HEK293 (cell line): ENCODE results near the gene TPRA1.

Source experiments
- CTCF ChIA-PET: fragments of 350-600 bp; formaldehyde crosslinking; extraction: SDS; loops from one replicate; lab custom pipeline; 2021; ENCODE audit warnings: antibody characterized with exemption; lab: Yijun Ruan, JAX
- POLR2A ChIA-PET: fragments of 300-600 bp; formaldehyde crosslinking; extraction: SDS; loops from one replicate; lab custom pipeline; 2020; ENCODE audit warnings: antibody characterized with exemption, inconsistent platforms; lab: Yijun Ruan, JAX
- H3K27ac ChIP-seq: fragments of 200-500 bp; sonication (Bioruptor generic); 2 replicates; pipeline ENCODE4 v1.5.1; 2014; ENCODE audit warnings: low read depth, low read length, control low read depth, inconsistent platforms; ENCODE audit errors: extremely low read depth
- H3K36me3 ChIP-seq, 2 experiments: fragments of 200-500 bp in 1 of 2; sonication (Bioruptor generic) in 1 of 2; 1 replicate in 1 of 2; 2 replicates in 1 of 2; pipeline ENCODE4 v1.5.1; 2014 to 2017; ENCODE audit warnings: inconsistent platforms in 2 of 2, low read length in 2 of 2; ENCODE audit not compliant: control insufficient read depth in 2 of 2, insufficient read depth in 1 of 2
- H3K4me1 ChIP-seq: fragments of 200-500 bp; sonication (Bioruptor generic); 2 replicates; pipeline ENCODE4 v1.5.1; 2014; ENCODE audit warnings: mild to moderate bottlenecking, low read length, inconsistent platforms; ENCODE audit not compliant: control insufficient read depth, insufficient read depth
- H3K4me3 ChIP-seq: 2 replicates; pipeline ENCODE4 v1.5.1; 2011; ENCODE audit warnings: low read depth, mild to moderate bottlenecking, control low read depth, low read length, moderate library complexity
- H3K9me3 ChIP-seq: fragments of 200-500 bp; sonication (Bioruptor generic); 2 replicates; pipeline ENCODE4 v1.5.1; 2014; ENCODE audit warnings: low read depth, low read length, inconsistent platforms; ENCODE audit not compliant: control insufficient read depth, insufficient read depth
- KLF7 ChIP-seq: fragments of 450-650 bp; formaldehyde crosslinking; IDR thresholded peaks from 2 replicates; pipeline ENCODE4 v1.5.1; 2016; ENCODE audit warnings: missing biosample characterization, missing genetic modification characterization, borderline replicate concordance
- TCF7L2 ChIP-seq: IDR thresholded peaks from 2 replicates; pipeline ENCODE4 v1.6.1; 2011; ENCODE audit warnings: low read depth, mild to moderate bottlenecking, inconsistent platforms, low read length, moderate library complexity, borderline replicate concordance
- ZBTB17 ChIP-seq: fragments of 450-650 bp; formaldehyde crosslinking; IDR thresholded peaks from 2 replicates; pipeline ENCODE4 v1.5.1; 2016; ENCODE audit warnings: missing biosample characterization, missing genetic modification characterization
- ZNF394 ChIP-seq: fragments of 450-650 bp; formaldehyde crosslinking; IDR thresholded peaks from 2 replicates; pipeline ENCODE4 v1.5.1; 2016; ENCODE audit warnings: missing biosample characterization, missing genetic modification characterization, mild to moderate bottlenecking, moderate library complexity, borderline replicate concordance
- ZNF473 ChIP-seq: fragments of 450-650 bp; formaldehyde crosslinking; IDR thresholded peaks from 2 replicates; pipeline ENCODE4 v1.5.1; 2017; ENCODE audit warnings: missing biosample characterization, missing genetic modification characterization
- ZNF510 ChIP-seq: fragments of 450-650 bp; formaldehyde crosslinking; IDR thresholded peaks from 2 replicates; pipeline ENCODE4 v1.5.1; 2018; ENCODE audit warnings: mild to moderate bottlenecking, missing genetic modification characterization, missing biosample characterization; ENCODE audit not compliant: insufficient replicate concordance
- ZNF670 ChIP-seq: fragments of 450-650 bp; formaldehyde crosslinking; IDR thresholded peaks from 2 replicates; pipeline ENCODE4 v1.5.1; 2016; ENCODE audit warnings: missing biosample characterization, missing genetic modification characterization, low read depth
- ZNF701 ChIP-seq: fragments of 450-650 bp; formaldehyde crosslinking; IDR thresholded peaks from 2 replicates; pipeline ENCODE4 v1.5.1; 2016; ENCODE audit warnings: missing biosample characterization, missing genetic modification characterization
- ZNF792 ChIP-seq: fragments of 450-650 bp; formaldehyde crosslinking; IDR thresholded peaks from 2 replicates; pipeline ENCODE4 v1.5.1; 2016; ENCODE audit warnings: missing biosample characterization, missing genetic modification characterization
- ZNF830 ChIP-seq: fragments of 450-650 bp; IDR thresholded peaks from 2 replicates; pipeline ENCODE4 v1.5.0; 2018; ENCODE audit warnings: missing biosample characterization, missing genetic modification characterization, low read depth, mild to moderate bottlenecking, moderate library complexity
- TF ChIP-seq, protein P1 (sequence below): fragments of 450-650 bp; IDR thresholded peaks from 2 replicates; pipeline ENCODE4 v1.5.1; 2018; ENCODE audit warnings: missing biosample characterization, missing genetic modification characterization
- TF ChIP-seq, protein P2 (sequence below): fragments of 450-650 bp; formaldehyde crosslinking; conservative IDR thresholded peaks from 2 replicates; pipeline ENCODE4 v1.5.1; 2016; ENCODE audit warnings: low read depth, missing biosample characterization, missing genetic modification characterization
- TF ChIP-seq, protein P3 (sequence below): fragments of 450-650 bp; formaldehyde crosslinking; IDR thresholded peaks from 2 replicates; pipeline ENCODE4 v1.5.1; 2016; ENCODE audit warnings: missing biosample characterization, missing genetic modification characterization, borderline replicate concordance

Gene TPRA1

DNA sequence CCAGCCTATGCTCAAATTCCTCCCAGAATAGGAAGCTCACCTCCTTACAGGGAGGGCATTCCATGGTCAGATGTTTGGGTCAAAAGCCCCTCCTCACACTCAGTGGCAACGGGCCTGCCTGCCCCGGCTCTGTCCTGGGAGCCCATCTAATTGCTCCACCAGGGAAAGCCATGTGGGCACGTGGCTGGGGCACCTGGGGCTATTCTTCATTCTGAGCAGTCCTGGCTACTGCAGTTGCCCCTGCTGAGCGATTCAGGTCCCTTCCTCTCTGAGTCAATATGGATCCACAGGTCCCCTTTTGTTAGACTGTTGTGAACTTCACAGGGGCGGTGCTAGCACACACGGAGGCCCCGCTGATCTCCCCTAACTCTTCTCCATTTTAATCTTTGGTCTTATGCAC, 39.4 kb downstream of the TPRA1 start:
- POLR2A ChIA-PET, result no interaction called here
- Histone ChIP-seq H3K9me3 (no peaks in the 10 kb centered on the region), H3K27ac (no peak overlapping the region), H3K4me1 (no peaks in the 10 kb centered on the region), H3K4me3 (no peak overlapping the region), H3K36me3 (no peaks in the 10 kb centered on the region)
- TF ChIP-seq ZBTB17, result no peak
- no peak for TF ChIP-seq ZNF670 (tag by site-specific recombination)
- TF ChIP-seq ZNF701 (tag by site-specific recombination), result no peak
- no peak for TF ChIP-seq ZNF473
- TF ChIP-seq, protein P1, sequence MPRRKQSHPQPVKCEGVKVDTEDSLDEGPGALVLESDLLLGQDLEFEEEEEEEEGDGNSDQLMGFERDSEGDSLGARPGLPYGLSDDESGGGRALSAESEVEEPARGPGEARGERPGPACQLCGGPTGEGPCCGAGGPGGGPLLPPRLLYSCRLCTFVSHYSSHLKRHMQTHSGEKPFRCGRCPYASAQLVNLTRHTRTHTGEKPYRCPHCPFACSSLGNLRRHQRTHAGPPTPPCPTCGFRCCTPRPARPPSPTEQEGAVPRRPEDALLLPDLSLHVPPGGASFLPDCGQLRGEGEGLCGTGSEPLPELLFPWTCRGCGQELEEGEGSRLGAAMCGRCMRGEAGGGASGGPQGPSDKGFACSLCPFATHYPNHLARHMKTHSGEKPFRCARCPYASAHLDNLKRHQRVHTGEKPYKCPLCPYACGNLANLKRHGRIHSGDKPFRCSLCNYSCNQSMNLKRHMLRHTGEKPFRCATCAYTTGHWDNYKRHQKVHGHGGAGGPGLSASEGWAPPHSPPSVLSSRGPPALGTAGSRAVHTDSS (tag by site-specific recombination), result no peak
- no peak for TF ChIP-seq ZNF510
- CTCF ChIA-PET, result no interaction called here

DNA sequence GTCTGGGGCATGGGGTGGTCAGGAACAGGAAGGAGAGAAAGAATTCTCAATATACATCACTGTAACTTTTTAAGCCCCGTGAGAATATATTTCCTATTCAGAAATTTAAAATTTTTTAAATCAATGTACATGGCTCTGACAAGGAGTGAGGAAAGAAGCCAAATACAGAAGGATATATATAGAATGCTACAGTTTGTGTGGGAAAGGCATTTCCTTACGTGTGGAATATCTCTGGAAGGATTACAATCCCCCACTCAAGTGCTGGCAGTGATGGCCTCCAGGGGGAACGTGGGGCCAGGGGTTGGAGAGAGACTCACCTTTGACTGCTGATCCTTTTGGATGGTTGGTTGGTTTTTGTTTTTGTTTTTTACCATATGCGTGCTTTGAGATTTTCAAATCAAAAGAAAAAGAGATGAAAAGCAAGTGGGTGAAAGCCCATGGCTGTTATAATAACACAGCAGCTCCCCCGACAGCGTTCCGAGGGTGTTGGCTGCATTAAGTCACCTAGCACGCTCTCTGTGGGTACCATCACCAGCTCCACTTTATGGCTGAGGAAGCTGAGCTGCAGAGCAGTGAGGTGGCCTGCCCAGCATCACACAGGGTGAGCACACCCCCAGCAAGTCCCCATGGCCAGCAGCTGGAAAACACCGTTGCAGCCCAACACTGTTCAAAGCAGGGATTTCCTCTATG, 39.9 kb downstream of the TPRA1 start:
- POLR2A ChIA-PET, result no interaction called here

More for the DNA sequence above, 39.9 kb downstream of the TPRA1 start:
- Histone ChIP-seq H3K27ac (no peak overlapping the region), H3K4me3 (no peak overlapping the region), H3K4me1 (no peaks in the 10 kb centered on the region), H3K9me3 (no peaks in the 10 kb centered on the region), H3K36me3 (no peaks in the 10 kb centered on the region)
- no peak for TF ChIP-seq KLF7 (tag by site-specific recombination)
- TF ChIP-seq ZNF792 (tag by site-specific recombination), result no peak
- TF ChIP-seq, protein P2, sequence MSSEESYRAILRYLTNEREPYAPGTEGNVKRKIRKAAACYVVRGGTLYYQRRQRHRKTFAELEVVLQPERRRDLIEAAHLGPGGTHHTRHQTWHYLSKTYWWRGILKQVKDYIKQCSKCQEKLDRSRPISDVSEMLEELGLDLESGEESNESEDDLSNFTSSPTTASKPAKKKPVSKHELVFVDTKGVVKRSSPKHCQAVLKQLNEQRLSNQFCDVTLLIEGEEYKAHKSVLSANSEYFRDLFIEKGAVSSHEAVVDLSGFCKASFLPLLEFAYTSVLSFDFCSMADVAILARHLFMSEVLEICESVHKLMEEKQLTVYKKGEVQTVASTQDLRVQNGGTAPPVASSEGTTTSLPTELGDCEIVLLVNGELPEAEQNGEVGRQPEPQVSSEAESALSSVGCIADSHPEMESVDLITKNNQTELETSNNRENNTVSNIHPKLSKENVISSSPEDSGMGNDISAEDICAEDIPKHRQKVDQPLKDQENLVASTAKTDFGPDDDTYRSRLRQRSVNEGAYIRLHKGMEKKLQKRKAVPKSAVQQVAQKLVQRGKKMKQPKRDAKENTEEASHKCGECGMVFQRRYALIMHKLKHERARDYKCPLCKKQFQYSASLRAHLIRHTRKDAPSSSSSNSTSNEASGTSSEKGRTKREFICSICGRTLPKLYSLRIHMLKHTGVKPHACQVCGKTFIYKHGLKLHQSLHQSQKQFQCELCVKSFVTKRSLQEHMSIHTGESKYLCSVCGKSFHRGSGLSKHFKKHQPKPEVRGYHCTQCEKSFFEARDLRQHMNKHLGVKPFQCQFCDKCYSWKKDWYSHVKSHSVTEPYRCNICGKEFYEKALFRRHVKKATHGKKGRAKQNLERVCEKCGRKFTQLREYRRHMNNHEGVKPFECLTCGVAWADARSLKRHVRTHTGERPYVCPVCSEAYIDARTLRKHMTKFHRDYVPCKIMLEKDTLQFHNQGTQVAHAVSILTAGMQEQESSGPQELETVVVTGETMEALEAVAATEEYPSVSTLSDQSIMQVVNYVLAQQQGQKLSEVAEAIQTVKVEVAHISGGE (tag by site-specific recombination), result no peak
- no peak for TF ChIP-seq TCF7L2
- no peak for TF ChIP-seq ZNF394
- TF ChIP-seq, protein P3, sequence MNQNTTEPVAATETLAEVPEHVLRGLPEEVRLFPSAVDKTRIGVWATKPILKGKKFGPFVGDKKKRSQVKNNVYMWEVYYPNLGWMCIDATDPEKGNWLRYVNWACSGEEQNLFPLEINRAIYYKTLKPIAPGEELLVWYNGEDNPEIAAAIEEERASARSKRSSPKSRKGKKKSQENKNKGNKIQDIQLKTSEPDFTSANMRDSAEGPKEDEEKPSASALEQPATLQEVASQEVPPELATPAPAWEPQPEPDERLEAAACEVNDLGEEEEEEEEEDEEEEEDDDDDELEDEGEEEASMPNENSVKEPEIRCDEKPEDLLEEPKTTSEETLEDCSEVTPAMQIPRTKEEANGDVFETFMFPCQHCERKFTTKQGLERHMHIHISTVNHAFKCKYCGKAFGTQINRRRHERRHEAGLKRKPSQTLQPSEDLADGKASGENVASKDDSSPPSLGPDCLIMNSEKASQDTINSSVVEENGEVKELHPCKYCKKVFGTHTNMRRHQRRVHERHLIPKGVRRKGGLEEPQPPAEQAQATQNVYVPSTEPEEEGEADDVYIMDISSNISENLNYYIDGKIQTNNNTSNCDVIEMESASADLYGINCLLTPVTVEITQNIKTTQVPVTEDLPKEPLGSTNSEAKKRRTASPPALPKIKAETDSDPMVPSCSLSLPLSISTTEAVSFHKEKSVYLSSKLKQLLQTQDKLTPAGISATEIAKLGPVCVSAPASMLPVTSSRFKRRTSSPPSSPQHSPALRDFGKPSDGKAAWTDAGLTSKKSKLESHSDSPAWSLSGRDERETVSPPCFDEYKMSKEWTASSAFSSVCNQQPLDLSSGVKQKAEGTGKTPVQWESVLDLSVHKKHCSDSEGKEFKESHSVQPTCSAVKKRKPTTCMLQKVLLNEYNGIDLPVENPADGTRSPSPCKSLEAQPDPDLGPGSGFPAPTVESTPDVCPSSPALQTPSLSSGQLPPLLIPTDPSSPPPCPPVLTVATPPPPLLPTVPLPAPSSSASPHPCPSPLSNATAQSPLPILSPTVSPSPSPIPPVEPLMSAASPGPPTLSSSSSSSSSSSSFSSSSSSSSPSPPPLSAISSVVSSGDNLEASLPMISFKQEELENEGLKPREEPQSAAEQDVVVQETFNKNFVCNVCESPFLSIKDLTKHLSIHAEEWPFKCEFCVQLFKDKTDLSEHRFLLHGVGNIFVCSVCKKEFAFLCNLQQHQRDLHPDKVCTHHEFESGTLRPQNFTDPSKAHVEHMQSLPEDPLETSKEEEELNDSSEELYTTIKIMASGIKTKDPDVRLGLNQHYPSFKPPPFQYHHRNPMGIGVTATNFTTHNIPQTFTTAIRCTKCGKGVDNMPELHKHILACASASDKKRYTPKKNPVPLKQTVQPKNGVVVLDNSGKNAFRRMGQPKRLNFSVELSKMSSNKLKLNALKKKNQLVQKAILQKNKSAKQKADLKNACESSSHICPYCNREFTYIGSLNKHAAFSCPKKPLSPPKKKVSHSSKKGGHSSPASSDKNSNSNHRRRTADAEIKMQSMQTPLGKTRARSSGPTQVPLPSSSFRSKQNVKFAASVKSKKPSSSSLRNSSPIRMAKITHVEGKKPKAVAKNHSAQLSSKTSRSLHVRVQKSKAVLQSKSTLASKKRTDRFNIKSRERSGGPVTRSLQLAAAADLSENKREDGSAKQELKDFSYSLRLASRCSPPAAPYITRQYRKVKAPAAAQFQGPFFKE, result no peak
- TF ChIP-seq ZNF830 (tag by site-specific recombination), result no peak
- CTCF ChIA-PET, result no interaction called here
